H1 (cell line): ENCODE results near the gene DRGX. TPM values are rescaled to one million over a fixed set of nuclear protein-coding genes. Genes with fewer than 3 reads are reported as not detected.

Experiments
- CTCF ChIA-PET: fragments of 300-600 bp; sonication (Branson Sonifier 250); formaldehyde crosslinking; loops from one replicate; lab custom pipeline; 2021; ENCODE audit not compliant: partially characterized antibody; lab: Charles Lee
- POLR2A ChIA-PET: fragments of 300-600 bp; sonication (Branson Sonifier 250); formaldehyde crosslinking; loops from one replicate; lab custom pipeline; 2021; ENCODE audit warnings: inconsistent platforms; ENCODE audit not compliant: partially characterized antibody; lab: Charles Lee
- DNase-seq, 2 experiments: peaks; one replicate each; pipeline versions ENCODE4 v3.0.0 to v3.0.0-alpha.2; 2010 to 2022; ENCODE audit warnings: low spot score in 2 of 2, low read depth in 1 of 2, mixed read lengths in 1 of 2
- FAIRE-seq: peaks from 2 replicates; lab custom pipeline; 2011; peaks lifted over from hg19 to GRCh38; lab: Jason Lieb, UNC
- H2AFZ ChIP-seq: 2 replicates; pipeline ENCODE4 v1.8.1; 2012; ENCODE audit warnings: low read length, inconsistent platforms
- H2AK5ac ChIP-seq: 2 replicates; pipeline ENCODE4 v1.6.1; 2013; ENCODE audit warnings: low read depth, low read length
- H2BK120ac ChIP-seq: replicated peaks from 2 replicates; pipeline ENCODE3; 2013; ENCODE audit warnings: low read depth, low read length, inconsistent platforms
- H2BK12ac ChIP-seq: 2 replicates; pipeline ENCODE4 v1.6.1; 2013; ENCODE audit warnings: low read depth, low read length
- H2BK15ac ChIP-seq: 2 replicates; pipeline ENCODE4 v1.6.1; 2013; ENCODE audit warnings: low read length
- H2BK20ac ChIP-seq: 2 replicates; pipeline ENCODE4 v1.6.1; 2013; ENCODE audit warnings: low read length
- H2BK5ac ChIP-seq: 2 replicates; pipeline ENCODE4 v1.6.1; 2013; ENCODE audit warnings: low read depth, low read length
- H3K14ac ChIP-seq: 2 replicates; pipeline ENCODE4 v1.6.1; 2013; ENCODE audit warnings: inconsistent platforms; ENCODE audit not compliant: insufficient read length
- H3K18ac ChIP-seq: 2 replicates; pipeline ENCODE4 v1.6.1; 2013; ENCODE audit warnings: low read length; ENCODE audit errors: extremely low read depth
- H3K23ac ChIP-seq: 2 replicates; pipeline ENCODE4 v1.6.1; 2013; ENCODE audit warnings: inconsistent platforms; ENCODE audit not compliant: insufficient read length
- H3K23me2 ChIP-seq: 2 replicates; pipeline ENCODE4 v1.6.1; 2013; ENCODE audit warnings: low read depth, low read length
- H3K27ac ChIP-seq: 2 replicates; pipeline ENCODE4 v1.6.1; 2011; ENCODE audit warnings: low read depth, low read length, inconsistent platforms
- H3K27me3 ChIP-seq, 4 experiments: replicated peaks in 1 of 4; 1 replicate in 1 of 4; 2 replicates in 3 of 4; pipeline versions ENCODE4 v1.6.1 to v1.8.1; 2011 to 2013; ENCODE audit warnings: low read length in 3 of 4, mild to moderate bottlenecking in 3 of 4, inconsistent platforms in 2 of 4, mixed read lengths in 2 of 4, moderate library complexity in 1 of 4; ENCODE audit not compliant: control insufficient read depth in 3 of 4, insufficient read depth in 3 of 4; ENCODE audit errors: extremely low read depth in 1 of 4
- H3K36me3 ChIP-seq, 4 experiments: 2 replicates each; pipeline versions ENCODE4 v1.6.1 to v1.8.1; 2011 to 2013; ENCODE audit warnings: mild to moderate bottlenecking in 4 of 4, low read length in 3 of 4, moderate library complexity in 2 of 4, control low read depth in 1 of 4, inconsistent platforms in 1 of 4; ENCODE audit not compliant: insufficient read depth in 4 of 4, control insufficient read depth in 2 of 4
- H3K4ac ChIP-seq: replicated peaks from 2 replicates; pipeline ENCODE3; 2013; ENCODE audit warnings: low read length, low read depth, mixed read lengths, inconsistent platforms; ENCODE audit not compliant: insufficient read length
- H3K4me1 ChIP-seq, 4 experiments: replicated peaks in 1 of 4; 1 replicate in 1 of 4; 2 replicates in 3 of 4; pipeline versions ENCODE4 v1.6.1 to v1.8.1; 2011 to 2013; ENCODE audit warnings: low read length in 3 of 4, inconsistent platforms in 2 of 4, mixed read lengths in 1 of 4; ENCODE audit not compliant: insufficient read depth in 4 of 4, control insufficient read depth in 3 of 4
- H3K4me2 ChIP-seq, 2 experiments: 2 replicates each; pipeline versions ENCODE4 v1.6.1 to v1.8.1; 2011 to 2013; ENCODE audit warnings: low read depth in 2 of 2, low read length in 2 of 2, control low read depth in 1 of 2, inconsistent platforms in 1 of 2, mild to moderate bottlenecking in 1 of 2; ENCODE audit not compliant: insufficient read depth in 1 of 2
- H3K4me3 ChIP-seq, 4 experiments: fragments of 200-600, 300-600 bp in 1 of 4; sonication (generic), shearing (Covaris generic), sonication (Bioruptor Twin) in 1 of 4; 2 replicates each; pipeline versions ENCODE4 v1.5.1 to v1.8.1; 2011 to 2016; ENCODE audit warnings: low read length in 4 of 4, low read depth in 3 of 4, control low read depth in 2 of 4, inconsistent platforms in 2 of 4, mild to moderate bottlenecking in 2 of 4, mixed read lengths in 1 of 4, moderate library complexity in 1 of 4; ENCODE audit not compliant: insufficient read depth in 2 of 4; ENCODE audit errors: extremely low read depth in 1 of 4
- H3K56ac ChIP-seq: replicated peaks from 2 replicates; pipeline ENCODE3; 2013; ENCODE audit warnings: low read depth, mild to moderate bottlenecking, mixed read lengths, low read length, inconsistent platforms; ENCODE audit not compliant: insufficient read length
- H3K79me1 ChIP-seq: 2 replicates; pipeline ENCODE4 v1.6.1; 2013; ENCODE audit warnings: low read depth, low read length, control low read depth
- H3K79me2 ChIP-seq, 2 experiments: 2 replicates each; pipeline versions ENCODE4 v1.6.1 to v1.8.1; 2012 to 2013; ENCODE audit warnings: low read length in 2 of 2, mild to moderate bottlenecking in 2 of 2, inconsistent platforms in 1 of 2; ENCODE audit not compliant: insufficient read depth in 2 of 2, control insufficient read depth in 1 of 2
- H3K9ac ChIP-seq, 4 experiments: replicated peaks in 1 of 4; 1 replicate in 1 of 4; 2 replicates in 3 of 4; pipeline versions ENCODE4 v1.6.1 to v1.8.1; 2011 to 2013; ENCODE audit warnings: low read depth in 3 of 4, low read length in 3 of 4, control low read depth in 2 of 4, mild to moderate bottlenecking in 2 of 4, moderate library complexity in 2 of 4, inconsistent platforms in 1 of 4; ENCODE audit errors: extremely low read depth in 1 of 4
- H3K9me3 ChIP-seq, 2 experiments: 2 replicates each; pipeline versions ENCODE4 v1.6.1 to v1.8.1; 2012 to 2013; ENCODE audit warnings: mild to moderate bottlenecking in 2 of 2, moderate library complexity in 2 of 2, control low read depth in 1 of 2, inconsistent platforms in 1 of 2, low read depth in 1 of 2, low read length in 1 of 2, mixed read lengths in 1 of 2; ENCODE audit not compliant: insufficient read depth in 2 of 2
- H4K20me1 ChIP-seq, 2 experiments: replicated peaks in 1 of 2; 2 replicates each; pipeline versions ENCODE3 to v1.8.1; 2011 to 2013; ENCODE audit warnings: inconsistent platforms in 2 of 2, low read length in 2 of 2, mild to moderate bottlenecking in 1 of 2; ENCODE audit not compliant: insufficient read depth in 2 of 2, control insufficient read depth in 1 of 2
- H4K5ac ChIP-seq: 2 replicates; pipeline ENCODE4 v1.6.1; 2013; ENCODE audit warnings: low read length, low read depth, mixed read lengths, inconsistent platforms; ENCODE audit not compliant: insufficient read length
- H4K8ac ChIP-seq: 2 replicates; pipeline ENCODE4 v1.8.0; 2013; ENCODE audit warnings: mild to moderate bottlenecking, moderate library complexity, low read length, inconsistent platforms; ENCODE audit not compliant: insufficient read depth; ENCODE audit errors: extremely low read depth
- H4K91ac ChIP-seq: replicated peaks from 2 replicates; pipeline ENCODE3; 2013; ENCODE audit warnings: low read length, mixed read lengths, inconsistent platforms; ENCODE audit not compliant: insufficient read length
- CBX8 ChIP-seq: fragments of 300-800, 300-1000 bp; sonication (generic); IDR thresholded peaks from 2 replicates; pipeline ENCODE4 v1.7.1; 2016; ENCODE audit warnings: low read depth, low read length, borderline replicate concordance
- CREB1 ChIP-seq: IDR thresholded peaks from 2 replicates; pipeline ENCODE4 v1.6.1; 2012; ENCODE audit warnings: inconsistent platforms
- EZH2 ChIP-seq: fragments of 200-600 bp; sonication (generic); IDR thresholded peaks from 2 replicates; pipeline ENCODE4 v1.7.1; 2012; ENCODE audit warnings: low read depth, mild to moderate bottlenecking, moderate library complexity, low read length, inconsistent platforms; ENCODE audit not compliant: severe bottlenecking
- FOSL1 ChIP-seq: IDR thresholded peaks from 2 replicates; pipeline ENCODE4 v1.6.1; 2011; ENCODE audit warnings: mild to moderate bottlenecking, low read depth, low read length, moderate library complexity; ENCODE audit not compliant: insufficient read depth
- NANOG ChIP-seq: IDR thresholded peaks from 2 replicates; pipeline ENCODE4 v1.6.1; 2011; ENCODE audit warnings: low read length, low read depth, mild to moderate bottlenecking, inconsistent platforms; ENCODE audit not compliant: insufficient read depth, poor library complexity, severe bottlenecking
- NRF1 ChIP-seq: IDR thresholded peaks from 2 replicates; pipeline ENCODE4 v1.6.1; 2011; ENCODE audit warnings: mild to moderate bottlenecking, low read depth, low read length, improper control_type of control experiment
- POU5F1 ChIP-seq: IDR thresholded peaks from 2 replicates; pipeline ENCODE4 v1.6.1; 2011; ENCODE audit warnings: low read depth, mild to moderate bottlenecking, low read length, moderate library complexity
- SP1 ChIP-seq: IDR thresholded peaks from 2 replicates; pipeline ENCODE4 v1.6.1; 2011; ENCODE audit warnings: low read depth, low read length
- SRF ChIP-seq: IDR thresholded peaks from 2 replicates; pipeline ENCODE4 v1.6.1; 2011; ENCODE audit warnings: mild to moderate bottlenecking, low read depth, low read length, moderate library complexity
- WGBS, 2 experiments: shearing (Covaris generic) in 1 of 2; methylation state at CpG; one replicate each; pipeline versions ENCODE4 v1.1.6 to v1.1.7; 2013 to 2015; ENCODE audit warnings: low lambda C conversion rate in 2 of 2, mixed read lengths in 2 of 2, inconsistent platforms in 1 of 2, low coverage in 1 of 2, missing lambda C conversion rate in 1 of 2; ENCODE audit not compliant: insufficient replicate concordance in 2 of 2, insufficient coverage in 1 of 2, insufficient read length in 1 of 2; ENCODE audit errors: extremely low coverage in 1 of 2, missing lambda C conversion rate in 1 of 2; 5-methylcytosine and 5-hydroxymethylcytosine counted together
- polyA plus RNA-seq, 7 experiments: library from polyadenylated mRNA; depleted of rRNA in 3 of 7; stranded (reverse) in 5 of 7; unstranded in 2 of 7; fragments of >200 nt in 5 of 7; fragments of 200-250 nt in 2 of 7; gene quantifications; 1 replicate in 5 of 7; 2 replicates in 1 of 7; 4 replicates in 1 of 7; pipeline versions ENCODE4 v1.2.1 to v1.2.3, GENCODE V29; 2011 to 2013; ENCODE audit warnings: missing spikeins in 2 of 7, mixed read lengths in 2 of 7
- total RNA-seq: library from RNA; stranded (reverse); fragmentation: NEBNext Ultra II Directional; extraction: Animal tissue kit (Norgen Biotek cat#: 25700); gene quantifications from 2 replicates; pipeline ENCODE4 v1.2.1, GENCODE V29; 2021
- TF ChIP-seq, protein P1 (sequence below): IDR thresholded peaks from 2 replicates; pipeline ENCODE4 v1.6.1; 2011; ENCODE audit warnings: low read length, improper control_type of control experiment
- TF ChIP-seq, protein P2 (sequence below): IDR thresholded peaks from 2 replicates; pipeline ENCODE4 v1.6.1; 2012; ENCODE audit warnings: inconsistent platforms
- TF ChIP-seq, protein P3 (sequence below): IDR thresholded peaks from 2 replicates; pipeline ENCODE4 v1.6.1; 2012; ENCODE audit warnings: inconsistent platforms

DRGX gene
- total and polyA plus RNA-seq, 2 of the 8 experiments (the other 6 are each of a cell fraction or from before 2014, with no cell fraction given), result not detected

DNA sequence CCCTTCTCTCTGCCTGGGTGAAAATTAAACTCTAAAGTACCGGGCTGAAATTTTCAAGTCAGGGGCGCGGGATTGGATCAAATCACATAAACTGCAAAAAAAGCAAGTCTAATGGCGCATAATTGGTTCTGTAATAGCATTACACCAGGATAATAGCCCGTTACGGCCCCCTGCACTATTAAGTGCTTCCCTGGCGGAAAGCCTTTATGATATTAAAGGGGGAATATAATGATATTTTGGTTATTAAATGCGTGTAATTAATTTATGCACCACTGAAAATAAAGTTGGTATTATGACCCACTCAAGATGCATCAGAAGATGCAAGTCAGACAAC, 744 bp upstream of the DRGX start:
- no peak overlapping the region for H2BK5ac ChIP-seq
- no peak overlapping the region for H2BK20ac ChIP-seq
- POLR2A ChIA-PET, result no interaction called here
- H3K14ac ChIP-seq, result no peak overlapping the region
- no peak overlapping the region for H2AK5ac ChIP-seq
- H3K9ac ChIP-seq, result no peak overlapping the region
- peak overlapping the region; percentile 87 to 92 for H3K4me2 ChIP-seq
- no peak overlapping the region for H4K8ac ChIP-seq
- no peaks in the 10 kb centered on the region for H3K79me1 ChIP-seq
- no peaks in the 10 kb centered on the region for H3K36me3 ChIP-seq
- H2AFZ ChIP-seq, result no peak overlapping the region
- 20% methylated on average over 8 of the region's 8 CpGs; no CpG with 5 or more reads in 1 of the 2 experiments for WGBS, 2 experiments
- FAIRE-seq (no peak), DNase-seq (no peak)
- peaks cover 6 to 25% of the 10 kb centered on the region in 2 experiments for H4K20me1 ChIP-seq
- H2BK120ac ChIP-seq, result no peak overlapping the region
- no peaks in the 10 kb centered on the region for H3K9me3 ChIP-seq
- H3K27ac ChIP-seq, result no peak overlapping the region
- peak overlapping the region in 1 of 4 experiments; percentile 67; a peak in 4 of 8 replicates for H3K4me3 ChIP-seq
- CTCF ChIA-PET, result interaction anchor here (0.8 to 1.9 kb wide), 5 partner anchors 11 to 739 kb away, joined by 3 to 13 read pairs (median 4); no protein-coding TSS in a partner anchor
- no peak overlapping the region for H3K4ac ChIP-seq
- peaks cover 18% of the 10 kb centered on the region; the same call in 1 of the 2 replicates for H3K23me2 ChIP-seq
- H3K23ac ChIP-seq, result no peak overlapping the region
- H3K27me3 ChIP-seq, result peaks cover 48 to 76% (median 71%) of the 10 kb centered on the region in 4 experiments
- H3K18ac ChIP-seq, result no peak overlapping the region
- no peak overlapping the region for H2BK12ac ChIP-seq
- no peak overlapping the region for H2BK15ac ChIP-seq
- no peaks in the 10 kb centered on the region for H3K79me2 ChIP-seq
- H3K56ac ChIP-seq, result no peak overlapping the region
- H4K91ac ChIP-seq, result no peak overlapping the region
- no peak overlapping the region for H4K5ac ChIP-seq
- peaks cover 4 to 14% (median 6%) of the 10 kb centered on the region in 4 experiments for H3K4me1 ChIP-seq
- no peak for TF ChIP-seq FOSL1
- no peak for TF ChIP-seq SP1
- TF ChIP-seq NRF1, result no peak
- TF ChIP-seq POU5F1, result no peak
- TF ChIP-seq CBX8, result no peak
- no peak for TF ChIP-seq SRF
- TF ChIP-seq CREB1, result no peak
- TF ChIP-seq NANOG, result no peak
- TF ChIP-seq, protein P1, sequence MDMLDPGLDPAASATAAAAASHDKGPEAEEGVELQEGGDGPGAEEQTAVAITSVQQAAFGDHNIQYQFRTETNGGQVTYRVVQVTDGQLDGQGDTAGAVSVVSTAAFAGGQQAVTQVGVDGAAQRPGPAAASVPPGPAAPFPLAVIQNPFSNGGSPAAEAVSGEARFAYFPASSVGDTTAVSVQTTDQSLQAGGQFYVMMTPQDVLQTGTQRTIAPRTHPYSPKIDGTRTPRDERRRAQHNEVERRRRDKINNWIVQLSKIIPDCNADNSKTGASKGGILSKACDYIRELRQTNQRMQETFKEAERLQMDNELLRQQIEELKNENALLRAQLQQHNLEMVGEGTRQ, result no peak
- TF ChIP-seq EZH2, result peak; percentile 20
- TF ChIP-seq, protein P2, sequence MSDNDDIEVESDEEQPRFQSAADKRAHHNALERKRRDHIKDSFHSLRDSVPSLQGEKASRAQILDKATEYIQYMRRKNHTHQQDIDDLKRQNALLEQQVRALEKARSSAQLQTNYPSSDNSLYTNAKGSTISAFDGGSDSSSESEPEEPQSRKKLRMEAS, result no peak
- TF ChIP-seq, protein P3, sequence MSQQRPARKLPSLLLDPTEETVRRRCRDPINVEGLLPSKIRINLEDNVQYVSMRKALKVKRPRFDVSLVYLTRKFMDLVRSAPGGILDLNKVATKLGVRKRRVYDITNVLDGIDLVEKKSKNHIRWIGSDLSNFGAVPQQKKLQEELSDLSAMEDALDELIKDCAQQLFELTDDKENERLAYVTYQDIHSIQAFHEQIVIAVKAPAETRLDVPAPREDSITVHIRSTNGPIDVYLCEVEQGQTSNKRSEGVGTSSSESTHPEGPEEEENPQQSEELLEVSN, result no peak
